Osteoblast (primary cell): ENCODE data around the gene SEMA3A. TPM values are rescaled to one million over a fixed set of nuclear protein-coding genes. Genes with fewer than 3 reads are reported as not detected.

Source experiments
- DNase-seq: peaks from one replicate; pipeline ENCODE4 v3.0.0; 2011; ENCODE audit warnings: low spot score, mixed read lengths; ENCODE audit not compliant: insufficient read length; ENCODE audit errors: missing footprints
- H2AFZ ChIP-seq: 2 replicates; pipeline ENCODE4 v1.6.0; 2011; ENCODE audit warnings: mild to moderate bottlenecking, low read length
- H3K27ac ChIP-seq: 2 replicates; pipeline ENCODE4 v1.5.1; 2011; ENCODE audit warnings: mild to moderate bottlenecking, low read depth, low read length, moderate library complexity
- H3K27me3 ChIP-seq: 2 replicates; pipeline ENCODE4 v1.6.0; 2012; ENCODE audit warnings: mild to moderate bottlenecking, control low read depth, inconsistent platforms, low read length, moderate library complexity; ENCODE audit not compliant: insufficient read depth
- H3K36me3 ChIP-seq: 2 replicates; pipeline ENCODE4 v1.5.1; 2011; ENCODE audit warnings: mild to moderate bottlenecking, low read length, control low read depth, moderate library complexity; ENCODE audit not compliant: insufficient read depth
- H3K4me1 ChIP-seq: 2 replicates; pipeline ENCODE4 v1.5.1; 2011; ENCODE audit warnings: mild to moderate bottlenecking, low read length, control low read depth, moderate library complexity; ENCODE audit not compliant: insufficient read depth
- H3K4me2 ChIP-seq: 2 replicates; pipeline ENCODE4 v1.6.0; 2011; ENCODE audit warnings: mild to moderate bottlenecking, low read length; ENCODE audit not compliant: insufficient read depth
- H3K4me3 ChIP-seq: fragments of 200-600 bp; sonication (generic); 3 replicates; pipeline ENCODE4 v1.5.1; 2012; ENCODE audit warnings: mild to moderate bottlenecking, low read length, inconsistent platforms; ENCODE audit not compliant: insufficient read depth
- H3K79me2 ChIP-seq: 2 replicates; pipeline ENCODE4 v1.6.0; 2012; ENCODE audit warnings: mild to moderate bottlenecking, low read length, control low read depth, inconsistent platforms; ENCODE audit not compliant: insufficient read depth
- H3K9me3 ChIP-seq: 2 replicates; pipeline ENCODE4 v1.5.1; 2011; ENCODE audit warnings: low read depth, low read length, control low read depth
- H4K20me1 ChIP-seq: 2 replicates; pipeline ENCODE4 v1.6.0; 2012; ENCODE audit warnings: mild to moderate bottlenecking, low read length, control low read depth; ENCODE audit not compliant: insufficient read depth
- total RNA-seq: library from RNA; depleted of rRNA; stranded (reverse); fragments of >200 nt; gene quantifications from 2 replicates; pipeline ENCODE4 v1.2.3, GENCODE V29; 2012
- TF ChIP-seq, protein P1 (sequence below): IDR thresholded peaks from 2 replicates; pipeline ENCODE4 v1.5.1; 2011; ENCODE audit warnings: mild to moderate bottlenecking, low read depth, low read length, moderate library complexity; ENCODE audit errors: extremely low read depth

SEMA3A gene
- total RNA-seq, 1 donor, result 2.5 TPM

DNA sequence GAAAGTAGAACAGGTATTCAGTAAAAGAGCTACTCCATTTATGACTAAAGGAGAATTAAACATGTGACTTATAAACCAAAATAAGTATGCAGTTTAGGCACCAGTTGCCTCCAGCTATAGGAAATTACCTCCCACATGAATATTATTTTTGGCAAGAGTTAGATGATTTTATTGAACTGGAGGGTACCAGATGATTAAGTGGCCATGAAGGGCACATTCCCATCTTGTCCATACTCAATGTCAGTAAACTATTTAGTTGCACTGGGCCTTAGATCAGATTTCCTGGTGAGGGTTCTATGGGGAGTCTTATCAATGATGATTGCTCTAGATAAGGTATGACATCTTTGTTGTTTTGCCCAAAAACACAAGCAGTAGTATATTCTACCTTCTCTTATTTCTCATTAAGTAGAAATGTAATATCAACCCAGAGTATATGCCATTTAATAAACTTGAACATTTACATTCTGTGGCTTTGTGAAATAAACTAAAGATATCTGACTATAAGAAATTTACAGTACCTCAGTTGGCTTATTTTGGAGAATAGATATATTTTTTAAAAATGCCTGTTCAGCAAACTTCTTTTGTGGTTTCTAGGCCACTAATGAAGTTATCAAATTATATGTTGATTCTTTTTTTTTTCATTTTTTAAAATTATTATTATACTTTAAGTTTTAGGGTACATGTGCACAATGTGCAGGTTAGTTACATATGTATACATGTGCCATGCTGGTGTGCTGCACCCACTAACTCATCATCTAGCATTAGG, 145.3 kb downstream of the SEMA3A start:
- DNase-seq, result no peak
- H3K4me1 ChIP-seq, result no peaks in the 10 kb centered on the region
- no peak overlapping the region for H3K4me3 ChIP-seq
- H3K9me3 ChIP-seq, result no peaks in the 10 kb centered on the region
- H3K36me3 ChIP-seq, result no peaks in the 10 kb centered on the region
- H2AFZ ChIP-seq, result no peak overlapping the region
- no peaks in the 10 kb centered on the region for H4K20me1 ChIP-seq
- no peak overlapping the region for H3K27ac ChIP-seq
- H3K27me3 ChIP-seq, result no peaks in the 10 kb centered on the region
- TF ChIP-seq, protein P1, sequence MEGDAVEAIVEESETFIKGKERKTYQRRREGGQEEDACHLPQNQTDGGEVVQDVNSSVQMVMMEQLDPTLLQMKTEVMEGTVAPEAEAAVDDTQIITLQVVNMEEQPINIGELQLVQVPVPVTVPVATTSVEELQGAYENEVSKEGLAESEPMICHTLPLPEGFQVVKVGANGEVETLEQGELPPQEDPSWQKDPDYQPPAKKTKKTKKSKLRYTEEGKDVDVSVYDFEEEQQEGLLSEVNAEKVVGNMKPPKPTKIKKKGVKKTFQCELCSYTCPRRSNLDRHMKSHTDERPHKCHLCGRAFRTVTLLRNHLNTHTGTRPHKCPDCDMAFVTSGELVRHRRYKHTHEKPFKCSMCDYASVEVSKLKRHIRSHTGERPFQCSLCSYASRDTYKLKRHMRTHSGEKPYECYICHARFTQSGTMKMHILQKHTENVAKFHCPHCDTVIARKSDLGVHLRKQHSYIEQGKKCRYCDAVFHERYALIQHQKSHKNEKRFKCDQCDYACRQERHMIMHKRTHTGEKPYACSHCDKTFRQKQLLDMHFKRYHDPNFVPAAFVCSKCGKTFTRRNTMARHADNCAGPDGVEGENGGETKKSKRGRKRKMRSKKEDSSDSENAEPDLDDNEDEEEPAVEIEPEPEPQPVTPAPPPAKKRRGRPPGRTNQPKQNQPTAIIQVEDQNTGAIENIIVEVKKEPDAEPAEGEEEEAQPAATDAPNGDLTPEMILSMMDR, result no peak
- H3K79me2 ChIP-seq, result no peaks in the 10 kb centered on the region
- H3K4me2 ChIP-seq, result no peak overlapping the region

DNA sequence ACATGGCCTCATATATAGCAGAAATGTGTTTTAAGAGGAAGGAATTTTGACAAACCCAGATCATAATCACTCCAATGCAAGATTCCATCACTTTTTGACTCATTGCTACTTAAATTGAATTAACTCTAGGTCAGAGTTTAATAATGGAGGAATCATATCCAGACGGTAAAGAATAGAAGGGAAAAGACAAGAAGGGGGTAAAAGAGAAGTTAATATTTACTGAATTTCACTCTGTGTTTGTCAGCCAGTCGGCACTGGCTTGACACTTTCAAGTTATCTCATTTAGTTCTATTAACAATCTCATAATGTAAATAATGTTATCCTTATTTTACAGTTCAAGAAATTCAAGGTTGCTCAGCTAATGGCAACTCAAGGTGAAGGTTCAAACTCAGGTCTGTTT, 147.5 kb downstream of the SEMA3A start:
- no peak overlapping the region for H2AFZ ChIP-seq
- no peaks in the 10 kb centered on the region for H4K20me1 ChIP-seq
- DNase-seq, result no peak
- H3K4me1 ChIP-seq, result peaks cover 16% of the 10 kb centered on the region
- no peaks in the 10 kb centered on the region for H3K27me3 ChIP-seq
- H3K4me2 ChIP-seq, result no peak overlapping the region
- no peaks in the 10 kb centered on the region for H3K36me3 ChIP-seq
- TF ChIP-seq, protein P1, result no peak
- no peaks in the 10 kb centered on the region for H3K79me2 ChIP-seq
- H3K9me3 ChIP-seq, result no peaks in the 10 kb centered on the region
- no peak overlapping the region for H3K4me3 ChIP-seq
- no peak overlapping the region for H3K27ac ChIP-seq

DNA sequence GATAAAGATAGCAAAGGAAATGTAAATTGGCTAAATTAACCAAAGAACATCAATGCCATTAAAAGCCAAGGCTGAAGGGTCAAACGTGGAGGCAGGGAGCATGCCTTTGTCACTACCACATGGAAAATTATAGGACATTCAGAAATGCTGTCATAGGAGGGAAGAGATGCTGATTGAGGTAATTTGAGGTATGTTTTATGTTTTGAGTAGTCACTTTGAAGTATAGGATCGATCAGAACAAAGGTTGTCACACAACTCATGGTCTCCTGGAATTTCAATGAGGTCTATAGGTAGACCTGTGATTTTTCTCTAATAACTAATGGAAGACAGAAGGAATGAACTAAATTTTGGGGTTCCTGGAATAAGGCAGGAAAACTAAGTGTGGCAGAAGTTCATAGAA, 149.8 kb downstream of the SEMA3A start:
- Histone ChIP-seq H3K27me3 (no peaks in the 10 kb centered on the region), H3K36me3 (no peaks in the 10 kb centered on the region), H3K4me1 (peaks cover 25% of the 10 kb centered on the region), H3K4me2 (no peak overlapping the region), H4K20me1 (no peaks in the 10 kb centered on the region), H3K27ac (no peak overlapping the region), H3K9me3 (no peaks in the 10 kb centered on the region), H3K79me2 (no peaks in the 10 kb centered on the region), H3K4me3 (no peak overlapping the region), H2AFZ (no peak overlapping the region)
- TF ChIP-seq, protein P1, result no peak
- DNase-seq, result no peak

DNA sequence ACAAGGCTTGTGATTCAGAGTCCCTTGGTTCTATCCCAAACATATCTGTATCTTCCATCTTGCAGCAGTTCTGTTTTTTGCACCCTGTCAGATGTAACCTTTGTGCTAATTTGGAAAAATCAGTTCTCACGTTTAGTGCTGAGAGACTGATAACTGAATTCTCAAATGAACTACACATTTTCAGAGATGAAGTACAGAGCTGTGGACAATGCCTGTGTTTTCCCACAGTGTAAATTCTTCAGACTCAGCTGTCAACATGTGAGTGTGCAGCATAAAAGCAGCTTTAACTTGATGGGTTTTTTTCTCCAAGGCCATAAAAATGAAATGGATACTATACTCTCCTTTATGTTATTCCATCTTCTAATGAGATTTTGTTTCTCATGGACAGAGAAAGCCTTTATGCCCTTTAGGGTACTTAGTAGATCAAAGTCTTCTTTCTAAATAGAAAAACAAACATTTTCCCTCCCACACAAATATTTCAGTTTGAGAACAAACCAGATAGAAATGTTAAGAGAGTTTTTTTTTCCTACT, 150.9 kb downstream of the SEMA3A start:
- H3K4me1 ChIP-seq, result peaks cover 25% of the 10 kb centered on the region
- H3K36me3 ChIP-seq, result no peaks in the 10 kb centered on the region
- H4K20me1 ChIP-seq, result no peaks in the 10 kb centered on the region
- no peak for DNase-seq
- no peaks in the 10 kb centered on the region for H3K27me3 ChIP-seq
- peak overlapping the region; percentile 61 for H2AFZ ChIP-seq
- H3K4me2 ChIP-seq, result no peak overlapping the region
- H3K79me2 ChIP-seq, result no peaks in the 10 kb centered on the region
- H3K9me3 ChIP-seq, result no peaks in the 10 kb centered on the region
- peak overlapping the region; percentile 3 for H3K27ac ChIP-seq
- no peak overlapping the region for H3K4me3 ChIP-seq
- TF ChIP-seq, protein P1, result no peak
